ENCODE measurements around the gene DAAM1.
A peak's percentile ranks its signal among the peaks of the same experiment; 100 is the strongest.

Gene DAAM1

DNA sequence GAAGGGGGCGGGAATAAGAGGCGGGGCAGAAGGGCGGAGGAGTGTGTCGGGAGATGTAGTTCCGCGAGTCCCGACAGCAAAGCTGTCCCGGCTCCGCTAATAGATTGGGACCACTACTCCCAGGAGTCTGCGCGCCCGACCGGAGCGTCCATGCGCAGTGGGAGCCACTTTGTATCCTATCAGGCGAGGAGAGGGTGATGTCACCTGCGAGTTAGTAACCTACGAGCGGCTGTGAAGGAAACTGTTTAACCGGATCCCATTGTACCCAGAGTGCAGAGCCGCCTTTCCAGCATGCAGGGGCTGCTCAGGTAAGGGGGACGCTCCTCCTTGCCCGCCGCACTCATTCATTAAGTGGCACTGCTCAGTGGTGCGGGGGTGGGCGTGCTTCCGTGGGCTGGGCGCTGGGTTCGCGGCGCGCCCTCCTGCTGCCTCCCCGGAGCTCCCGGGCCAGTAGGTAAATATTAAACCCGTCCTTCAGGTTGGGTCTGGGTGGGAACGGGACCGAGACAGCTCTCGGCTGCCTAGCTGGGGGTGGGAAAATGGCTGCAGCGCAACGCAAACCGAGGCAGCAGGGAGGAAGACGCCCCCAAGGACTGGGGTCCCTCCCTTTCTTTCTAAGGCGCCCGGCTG, at the start of gene DAAM1:
Gene DAAM1 (plus strand): TSS at position 207 of the 630 bp plus-strand sequence. CDS start 74,811 bp downstream, outside the sequence.
- TF ChIP-seq, protein P1, sequence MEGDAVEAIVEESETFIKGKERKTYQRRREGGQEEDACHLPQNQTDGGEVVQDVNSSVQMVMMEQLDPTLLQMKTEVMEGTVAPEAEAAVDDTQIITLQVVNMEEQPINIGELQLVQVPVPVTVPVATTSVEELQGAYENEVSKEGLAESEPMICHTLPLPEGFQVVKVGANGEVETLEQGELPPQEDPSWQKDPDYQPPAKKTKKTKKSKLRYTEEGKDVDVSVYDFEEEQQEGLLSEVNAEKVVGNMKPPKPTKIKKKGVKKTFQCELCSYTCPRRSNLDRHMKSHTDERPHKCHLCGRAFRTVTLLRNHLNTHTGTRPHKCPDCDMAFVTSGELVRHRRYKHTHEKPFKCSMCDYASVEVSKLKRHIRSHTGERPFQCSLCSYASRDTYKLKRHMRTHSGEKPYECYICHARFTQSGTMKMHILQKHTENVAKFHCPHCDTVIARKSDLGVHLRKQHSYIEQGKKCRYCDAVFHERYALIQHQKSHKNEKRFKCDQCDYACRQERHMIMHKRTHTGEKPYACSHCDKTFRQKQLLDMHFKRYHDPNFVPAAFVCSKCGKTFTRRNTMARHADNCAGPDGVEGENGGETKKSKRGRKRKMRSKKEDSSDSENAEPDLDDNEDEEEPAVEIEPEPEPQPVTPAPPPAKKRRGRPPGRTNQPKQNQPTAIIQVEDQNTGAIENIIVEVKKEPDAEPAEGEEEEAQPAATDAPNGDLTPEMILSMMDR (IDR thresholded peaks at IDR 0.05; ENCODE audit: insufficient read depth, low read length, missing control alignments) = no peak
- DNase-seq (ENCODE audit: low read depth, low spot score) = peak; percentile 91
- ChIA-PET CTCF (interaction anchor here (0.7 to 2.8 kb wide), 7 partner anchors 13 to 255 kb away, joined by 3 to 11 read pairs (median 5); no protein-coding TSS in a partner anchor), POLR2A (interaction anchor here (0.6 to 1.2 kb wide), 2 partner anchors 25 to 240 kb away, joined by 3 to 5 read pairs; no protein-coding TSS in a partner anchor)
- H3K4me3 ChIP-seq (ENCODE audit: low read depth, low read length) = peak within 1 kb of the TSS; percentile 94

- ChIA-PET CTCF (interaction anchor here (1.4 to 2.8 kb wide), 4 partner anchors 10 to 290 kb away, joined by 4 to 7 read pairs (median 6); no protein-coding TSS in a partner anchor), POLR2A (no interaction called here)
- DNase-seq (ENCODE audit: low read depth, low spot score) = no peak
- no peak overlapping the region for H3K4me3 ChIP-seq (ENCODE audit: low read depth, low read length)
- TF ChIP-seq, protein P1 (IDR thresholded peaks at IDR 0.05; ENCODE audit: insufficient read depth, low read length, missing control alignments) = no peak
Observed at GRCh38 chr14:59139324-59139723, 49.1 kb upstream of the DAAM1 start.

DNA sequence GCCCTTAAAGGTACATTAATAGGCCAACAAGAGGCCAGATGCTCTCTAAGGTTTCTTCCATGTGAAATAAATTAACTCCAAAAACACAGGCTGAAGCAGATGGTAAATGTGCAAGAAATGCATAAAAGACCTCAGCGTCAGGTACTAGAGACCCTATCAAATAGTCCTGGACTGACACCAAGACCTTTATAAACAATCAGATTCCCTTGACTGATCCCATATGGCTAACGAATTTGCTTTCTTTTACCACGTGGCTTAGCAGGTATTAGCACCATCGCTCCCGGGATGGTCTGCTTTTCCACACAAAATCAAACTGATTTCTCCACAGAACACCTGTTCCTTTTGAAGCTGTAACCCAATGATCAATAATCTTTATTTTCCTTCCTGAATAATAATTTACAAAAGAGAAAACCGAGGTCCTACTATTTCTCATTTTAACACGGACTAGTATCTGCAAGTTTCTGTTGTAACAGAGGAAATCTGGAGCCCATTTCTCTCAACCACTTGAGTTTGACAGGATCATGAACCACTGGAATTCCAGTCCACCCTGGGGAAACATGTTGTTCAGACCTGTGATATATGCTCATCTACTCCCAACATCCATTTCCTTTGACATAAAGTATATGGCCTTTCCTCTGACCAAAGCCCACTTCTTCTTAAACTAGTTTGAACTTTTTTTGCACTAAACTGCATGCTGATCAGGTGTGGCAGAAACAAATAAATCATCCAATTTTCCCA, 48.2 kb upstream of the DAAM1 start:
- H3K4me3 ChIP-seq (ENCODE audit: low read depth, low read length) = no peak overlapping the region
- no peak for DNase-seq (ENCODE audit: low read depth, low spot score)
- ChIA-PET CTCF (interaction anchor here (1.4 to 2.8 kb wide), 3 partner anchors 13 to 289 kb away, joined by 4 to 6 read pairs (median 5); no protein-coding TSS in a partner anchor), POLR2A (no interaction called here)
- TF ChIP-seq, protein P1 (IDR thresholded peaks at IDR 0.05; ENCODE audit: insufficient read depth, low read length, missing control alignments) = no peak

DNA sequence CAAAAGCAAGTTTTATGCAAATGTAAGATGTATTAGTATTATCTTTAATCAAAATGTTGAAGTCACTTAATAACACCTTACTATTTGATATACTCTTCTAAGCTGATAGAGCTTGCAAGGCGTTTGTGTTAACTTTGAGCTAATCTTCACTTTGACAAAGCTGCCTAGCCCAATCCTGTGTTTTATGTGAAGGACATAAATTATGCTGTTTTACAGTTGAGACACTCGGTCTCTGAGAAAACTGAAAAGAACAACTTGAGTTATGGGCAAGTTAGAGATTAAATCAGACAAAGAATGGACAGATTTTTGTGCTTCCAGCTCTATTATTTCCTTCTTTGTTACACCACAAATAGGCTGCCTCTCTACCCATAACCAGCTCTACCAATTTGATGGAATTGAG, 42.0 kb upstream of the DAAM1 start:
- POLR2A ChIA-PET = no interaction called here
- CTCF ChIA-PET = interaction anchor here (1.2 kb wide), 1 partner anchor 297 kb away, joined by 4 read pairs; no protein-coding TSS in a partner anchor
- TF ChIP-seq, protein P1 (IDR thresholded peaks at IDR 0.05; ENCODE audit: insufficient read depth, low read length, missing control alignments) = no peak
- no peak for DNase-seq (ENCODE audit: low read depth, low spot score)
- H3K4me3 ChIP-seq (ENCODE audit: low read depth, low read length) = no peak overlapping the region

- ChIA-PET POLR2A (no interaction called here), CTCF (interaction anchor here (1.2 kb wide), 1 partner anchor 297 kb away, joined by 4 read pairs; no protein-coding TSS in a partner anchor)
- no peak for DNase-seq (ENCODE audit: low read depth, low spot score)
- no peak overlapping the region for H3K4me3 ChIP-seq (ENCODE audit: low read depth, low read length)
- TF ChIP-seq, protein P1 (IDR thresholded peaks at IDR 0.05; ENCODE audit: insufficient read depth, low read length, missing control alignments) = no peak
Observed at GRCh38 chr14:59147007-59147406, 41.5 kb upstream of the DAAM1 start.

DNA sequence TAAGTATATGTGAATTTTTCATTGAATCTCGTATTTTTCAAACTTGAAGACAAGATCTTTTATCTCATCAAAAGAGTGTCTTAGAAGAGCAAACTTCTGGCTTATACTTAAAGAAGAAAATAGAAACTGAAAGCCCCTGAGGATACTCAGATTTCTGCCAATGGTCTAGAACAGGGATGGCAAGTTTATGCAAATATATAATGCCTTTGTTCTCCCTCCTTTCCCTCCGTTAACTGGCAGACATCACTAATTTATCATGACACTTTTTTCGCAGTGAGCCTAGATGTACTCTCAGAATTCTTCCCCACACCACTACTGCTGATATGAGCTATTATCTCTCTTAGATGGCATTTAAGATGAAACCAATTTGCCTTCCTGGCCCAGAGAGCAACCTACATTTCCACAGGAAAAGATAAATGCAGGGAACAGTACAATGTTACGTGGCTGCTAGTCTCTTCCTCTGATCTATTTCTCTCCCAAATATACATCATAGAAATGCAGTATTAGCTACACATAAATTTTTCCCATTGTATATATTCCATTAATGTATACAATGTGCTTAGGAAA, 40.0 kb upstream of the DAAM1 start:
- ChIA-PET POLR2A (no interaction called here), CTCF (interaction anchor here (1.1 kb wide), 2 partner anchors 22 to 296 kb away, joined by 3 read pairs; no protein-coding TSS in a partner anchor)
- no peak for DNase-seq (ENCODE audit: low read depth, low spot score)
- H3K4me3 ChIP-seq (ENCODE audit: low read depth, low read length) = no peak overlapping the region
- TF ChIP-seq, protein P1 (IDR thresholded peaks at IDR 0.05; ENCODE audit: insufficient read depth, low read length, missing control alignments) = no peak
